HG03025 (cell line): ENCODE measurements around the gene ADM5.

Experiments
- ATAC-seq: cut with Tn5 transposase; IDR thresholded peaks from one replicate; pipeline ENCODE4 v1.9.1; 2021; ENCODE audit warnings: mild to moderate bottlenecking, moderate library complexity; ENCODE audit not compliant: unreplicated experiment, low FRiP score

ADM5 gene

DNA sequence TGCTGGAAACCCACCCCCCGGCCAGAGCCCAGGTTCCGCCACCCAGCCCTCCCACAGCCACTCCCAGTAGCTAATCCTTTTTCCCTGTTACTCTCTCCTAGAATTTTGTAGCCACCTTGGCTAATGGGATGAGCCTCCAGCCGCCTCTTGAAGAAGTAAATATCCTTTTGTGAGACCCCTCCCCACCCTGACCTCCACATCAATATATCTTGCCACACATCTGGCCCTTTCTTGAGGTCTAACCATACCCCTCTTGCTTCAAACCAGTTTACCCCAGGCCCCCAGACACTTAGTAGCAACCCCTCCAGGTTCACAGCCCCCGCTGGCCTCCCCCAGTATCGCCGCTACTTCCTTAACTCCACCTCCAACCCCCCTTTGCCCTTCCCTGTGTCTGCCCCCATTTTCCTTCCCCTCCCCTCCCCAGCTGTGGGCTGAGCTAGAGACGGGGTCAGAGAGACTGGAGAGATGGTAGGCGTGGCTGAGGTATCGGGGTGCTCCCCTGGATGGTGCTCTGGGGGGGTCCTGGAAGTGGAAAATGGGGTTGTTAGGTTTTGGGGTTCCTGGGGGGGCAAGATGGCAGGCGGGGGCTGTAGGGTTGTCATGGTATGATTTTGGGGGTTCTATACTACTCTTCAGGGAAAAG, 9.5 kb upstream of the ADM5 start:
- ATAC-seq: no peak

DNA sequence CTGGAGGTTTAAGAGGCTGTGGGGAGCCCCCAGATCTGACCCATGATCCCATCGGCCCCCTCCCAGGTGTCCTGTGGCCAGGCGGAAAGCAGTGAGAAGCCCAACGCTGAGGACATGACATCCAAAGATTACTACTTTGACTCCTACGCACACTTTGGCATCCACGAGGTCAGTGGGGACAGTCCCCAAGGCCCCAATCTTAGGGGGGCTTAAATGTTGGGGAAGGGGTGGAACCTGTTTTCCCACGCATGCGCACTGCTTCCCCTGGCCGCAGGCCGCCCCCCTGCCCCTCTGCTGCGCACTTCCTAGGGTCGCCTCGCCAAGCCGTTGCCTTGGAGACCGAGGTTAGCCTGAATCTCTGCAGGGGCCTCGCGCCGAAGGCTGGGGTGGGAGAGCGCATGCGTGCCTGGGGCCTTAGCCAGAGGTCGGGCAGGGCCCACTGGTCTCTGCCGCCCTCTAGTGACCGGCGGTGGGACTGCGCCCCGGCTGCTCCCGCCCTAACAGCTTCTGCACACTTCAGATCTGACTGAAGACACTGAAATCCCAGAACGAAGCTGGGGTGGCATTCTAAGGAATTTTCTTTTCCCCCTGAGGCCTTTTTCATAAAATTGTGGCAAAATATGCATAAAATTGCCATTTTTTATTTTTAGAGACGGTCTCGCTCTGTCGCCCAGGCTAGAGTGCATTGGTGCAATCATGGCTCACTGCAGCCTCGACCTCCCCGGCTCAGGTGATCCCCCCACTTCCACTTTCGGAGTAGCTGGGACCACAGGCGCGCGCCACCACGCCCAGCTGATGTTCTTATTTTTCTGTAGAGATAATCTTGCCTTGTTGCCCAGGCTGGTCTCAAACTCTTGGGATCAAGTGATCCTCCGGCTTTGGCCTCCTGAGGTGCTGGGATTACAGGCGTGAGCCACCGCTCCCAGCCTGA, 8.7 kb upstream of the ADM5 start:
- ATAC-seq: no peak

DNA sequence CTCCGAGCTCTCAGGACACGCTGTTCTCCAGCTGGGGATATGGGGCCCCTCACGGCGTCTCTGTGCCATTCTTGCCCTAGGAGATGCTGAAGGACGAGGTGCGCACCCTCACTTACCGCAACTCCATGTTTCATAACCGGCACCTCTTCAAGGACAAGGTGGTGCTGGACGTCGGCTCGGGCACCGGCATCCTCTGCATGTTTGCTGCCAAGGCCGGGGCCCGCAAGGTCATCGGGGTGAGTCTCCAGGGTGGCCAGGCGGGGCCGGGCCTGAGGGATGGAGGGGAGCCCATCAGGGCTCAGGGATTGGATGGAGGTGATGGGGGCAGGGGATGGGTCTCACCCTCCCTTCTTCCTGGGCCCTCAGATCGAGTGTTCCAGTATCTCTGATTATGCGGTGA, 7.6 kb upstream of the ADM5 start:
- no peak for ATAC-seq

DNA sequence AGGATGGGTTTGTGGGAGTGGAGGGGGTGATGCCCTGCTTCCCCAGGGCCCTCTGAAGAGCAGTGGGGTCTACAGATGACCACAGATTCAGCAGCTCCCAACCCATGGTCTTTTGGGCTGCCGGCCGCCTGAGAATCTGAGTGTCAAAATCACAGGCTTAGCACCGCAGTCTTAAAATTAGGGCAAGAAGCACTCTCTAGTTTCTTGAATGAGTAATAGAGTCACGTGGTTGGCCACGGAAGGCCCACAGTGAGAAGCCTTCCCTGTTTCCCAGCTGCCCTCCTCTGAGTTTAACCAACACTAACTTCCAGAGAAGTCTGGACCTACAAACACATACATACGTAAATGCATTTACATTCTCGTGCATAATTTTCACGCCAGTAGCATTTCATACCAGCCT, 7.1 kb upstream of the ADM5 start:
- no peak for ATAC-seq

DNA sequence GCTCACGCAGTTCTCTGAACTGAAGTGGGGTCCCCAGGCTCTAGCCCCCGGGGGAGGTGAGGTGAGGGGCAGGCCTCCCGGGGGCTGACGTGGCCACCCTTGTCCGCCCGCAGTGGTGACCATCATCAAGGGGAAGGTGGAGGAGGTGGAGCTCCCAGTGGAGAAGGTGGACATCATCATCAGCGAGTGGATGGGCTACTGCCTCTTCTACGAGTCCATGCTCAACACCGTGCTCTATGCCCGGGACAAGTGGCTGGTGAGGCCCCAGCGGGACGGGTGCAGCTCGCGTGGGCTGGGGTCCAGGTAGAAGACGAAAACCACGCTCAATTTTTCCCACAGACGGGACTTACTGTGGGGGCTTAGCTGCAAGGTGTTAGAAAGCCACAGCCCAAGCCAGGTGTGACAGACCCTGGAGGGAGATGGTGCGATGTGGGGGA, 5.6 kb upstream of the ADM5 start:
- no peak for ATAC-seq

DNA sequence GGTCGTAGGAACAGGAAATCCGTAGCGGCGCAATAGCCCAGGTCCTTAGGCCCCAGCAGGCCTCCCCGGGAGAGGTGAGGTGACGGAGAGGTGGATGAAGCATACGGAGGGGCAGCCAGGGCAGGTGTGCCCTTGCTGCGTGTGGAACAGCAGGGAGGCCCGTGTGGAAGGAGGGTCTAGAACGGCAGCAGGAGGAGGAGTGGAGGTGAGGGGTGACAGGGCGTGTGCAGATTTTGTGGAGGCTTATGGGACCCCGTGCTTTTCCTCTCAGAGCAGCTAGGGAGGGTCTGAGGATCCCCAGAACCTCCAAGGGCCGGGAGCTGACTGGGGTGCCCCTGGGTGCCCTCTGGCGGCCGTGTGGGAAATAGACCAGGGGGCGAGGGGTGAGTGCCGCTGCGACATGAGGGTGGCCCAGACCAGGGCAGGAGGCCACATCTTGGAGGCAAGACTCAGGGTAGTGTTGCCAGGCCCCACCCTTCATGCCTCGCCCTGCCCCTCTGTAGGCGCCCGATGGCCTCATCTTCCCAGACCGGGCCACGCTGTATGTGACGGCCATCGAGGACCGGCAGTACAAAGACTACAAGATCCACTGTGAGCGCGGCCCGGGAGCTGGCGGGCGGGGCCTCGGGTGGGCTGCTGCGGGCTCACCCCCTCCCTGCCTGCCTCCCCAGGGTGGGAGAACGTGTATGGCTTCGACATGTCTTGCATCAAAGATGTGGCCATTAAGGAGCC, 5.0 kb upstream of the ADM5 start:
- ATAC-seq: no peak

DNA sequence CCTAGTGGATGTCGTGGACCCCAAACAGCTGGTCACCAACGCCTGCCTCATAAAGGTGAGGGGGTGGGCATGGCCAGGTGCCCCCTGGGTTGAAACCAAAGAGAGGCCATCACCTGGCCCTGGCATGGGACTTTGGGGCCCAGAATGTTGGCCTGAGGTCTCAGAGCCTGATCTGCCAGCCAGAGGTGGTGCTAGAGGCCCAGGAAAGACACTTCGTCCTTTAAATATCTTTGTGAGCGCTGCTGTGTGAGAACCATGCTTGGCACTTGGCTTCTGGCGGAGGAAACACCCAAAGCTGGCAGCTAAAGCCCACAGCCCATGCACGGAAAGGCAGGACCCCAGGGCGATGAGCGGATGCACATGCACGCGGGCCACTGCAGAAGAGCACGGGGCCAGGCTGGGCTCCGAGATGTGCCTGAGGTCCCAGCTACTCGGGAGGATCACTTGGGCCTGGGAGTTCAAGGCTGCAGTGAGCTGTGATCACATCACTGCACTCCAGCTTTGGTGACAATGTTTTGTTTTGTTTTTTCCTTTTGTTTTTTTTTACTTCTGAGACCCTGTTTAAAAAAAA, 4.3 kb upstream of the ADM5 start:
- no peak for ATAC-seq

DNA sequence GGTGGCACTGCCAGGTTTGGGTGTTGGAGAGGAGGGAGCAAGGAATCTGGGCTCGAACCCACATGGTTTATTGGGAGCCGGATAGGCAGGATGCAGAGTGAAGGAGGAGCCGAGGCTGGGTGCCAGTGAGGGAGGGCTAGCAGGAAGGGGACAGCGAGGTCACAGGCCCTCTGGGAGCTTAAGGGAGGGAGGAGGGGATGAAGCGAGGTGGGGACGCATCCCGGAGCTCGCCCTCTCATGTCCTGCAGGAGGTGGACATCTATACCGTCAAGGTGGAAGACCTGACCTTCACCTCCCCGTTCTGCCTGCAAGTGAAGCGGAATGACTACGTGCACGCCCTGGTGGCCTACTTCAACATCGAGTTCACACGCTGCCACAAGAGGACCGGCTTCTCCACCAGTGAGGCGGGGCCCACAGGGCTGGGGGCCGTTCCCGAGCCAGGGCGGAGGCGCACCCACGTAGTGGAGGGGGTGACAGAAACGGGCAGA, 3.5 kb upstream of the ADM5 start:
- no peak for ATAC-seq

DNA sequence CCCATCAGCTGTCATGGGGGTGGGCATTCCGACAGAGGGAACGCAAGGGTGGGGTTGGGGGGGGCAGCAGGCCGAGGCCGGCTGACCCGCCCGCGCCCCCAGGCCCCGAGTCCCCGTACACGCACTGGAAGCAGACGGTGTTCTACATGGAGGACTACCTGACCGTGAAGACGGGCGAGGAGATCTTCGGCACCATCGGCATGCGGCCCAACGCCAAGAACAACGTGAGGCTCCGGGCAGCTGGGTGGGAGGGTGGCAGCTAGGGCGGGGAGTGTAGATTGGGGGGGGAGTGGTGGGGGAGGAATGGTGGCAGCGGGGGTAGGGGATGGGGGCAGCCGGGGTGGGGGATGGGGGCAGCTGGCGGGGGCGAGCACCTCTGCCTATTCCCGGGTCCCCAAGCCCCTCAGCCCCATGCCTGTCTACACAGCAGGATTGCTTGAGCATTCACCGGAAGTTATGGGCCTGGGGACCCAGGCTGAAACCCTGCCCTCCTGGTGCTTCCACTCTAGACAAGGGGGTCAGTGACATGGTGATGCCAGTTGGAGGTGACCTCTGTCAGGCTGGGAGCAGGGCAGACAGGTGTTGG, 2.8 kb upstream of the ADM5 start:
- no peak for ATAC-seq

DNA sequence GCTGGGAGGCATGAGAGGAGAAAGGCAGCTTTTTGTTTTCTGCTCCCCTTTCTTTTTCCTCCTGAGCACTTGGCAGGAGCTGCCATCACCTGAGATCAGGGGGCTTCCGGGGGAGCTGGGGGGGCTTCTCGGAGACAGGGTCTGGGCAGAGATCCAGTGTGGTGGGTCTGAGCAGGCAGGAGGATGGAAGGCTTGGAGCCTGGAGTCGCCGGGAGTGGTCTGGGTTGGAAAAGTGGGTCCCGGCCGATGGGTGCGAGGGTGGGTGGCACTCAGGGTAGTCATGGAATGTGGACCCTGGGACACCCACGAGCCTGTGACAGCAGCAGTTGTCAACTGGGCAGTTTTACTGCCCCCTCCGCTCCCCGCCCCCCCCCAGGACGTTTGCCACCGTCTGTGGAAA, 2.2 kb upstream of the ADM5 start:
- no peak for ATAC-seq

DNA sequence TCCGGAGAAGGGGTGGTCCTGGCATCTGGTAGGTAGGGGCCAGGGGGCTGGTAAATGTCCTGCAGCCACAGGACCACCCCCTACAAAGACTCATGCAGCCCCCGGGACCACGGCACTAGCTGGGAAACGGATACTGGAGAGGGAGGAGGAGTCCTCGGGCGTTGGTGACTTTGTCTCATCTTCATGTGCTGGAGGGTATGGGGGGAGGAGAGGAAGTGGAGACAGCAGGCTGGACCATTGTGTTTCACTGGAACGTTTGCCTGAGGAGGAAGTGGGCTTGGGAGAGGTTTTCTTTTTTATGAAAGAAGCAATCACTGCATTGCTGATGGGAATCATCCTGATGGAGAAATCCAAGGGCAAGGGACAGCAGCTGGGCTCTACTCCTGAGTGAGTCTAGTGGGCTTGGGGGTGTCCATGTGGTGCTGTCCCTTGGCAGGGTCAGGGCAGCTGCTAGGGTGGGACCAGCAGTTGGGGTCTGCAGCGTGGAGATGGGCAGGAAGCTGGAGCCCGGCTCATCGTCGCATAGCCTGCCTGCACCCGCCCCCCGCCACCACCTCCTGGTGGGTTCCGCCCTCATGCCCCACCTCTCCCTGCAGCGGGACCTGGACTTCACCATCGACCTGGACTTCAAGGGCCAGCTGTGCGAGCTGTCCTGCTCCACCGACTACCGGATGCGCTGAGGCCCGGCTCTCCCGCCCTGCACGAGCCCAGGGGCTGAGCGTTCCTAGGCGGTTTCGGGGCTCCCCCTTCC, 1.7 kb upstream of the ADM5 start:
- no peak for ATAC-seq

DNA sequence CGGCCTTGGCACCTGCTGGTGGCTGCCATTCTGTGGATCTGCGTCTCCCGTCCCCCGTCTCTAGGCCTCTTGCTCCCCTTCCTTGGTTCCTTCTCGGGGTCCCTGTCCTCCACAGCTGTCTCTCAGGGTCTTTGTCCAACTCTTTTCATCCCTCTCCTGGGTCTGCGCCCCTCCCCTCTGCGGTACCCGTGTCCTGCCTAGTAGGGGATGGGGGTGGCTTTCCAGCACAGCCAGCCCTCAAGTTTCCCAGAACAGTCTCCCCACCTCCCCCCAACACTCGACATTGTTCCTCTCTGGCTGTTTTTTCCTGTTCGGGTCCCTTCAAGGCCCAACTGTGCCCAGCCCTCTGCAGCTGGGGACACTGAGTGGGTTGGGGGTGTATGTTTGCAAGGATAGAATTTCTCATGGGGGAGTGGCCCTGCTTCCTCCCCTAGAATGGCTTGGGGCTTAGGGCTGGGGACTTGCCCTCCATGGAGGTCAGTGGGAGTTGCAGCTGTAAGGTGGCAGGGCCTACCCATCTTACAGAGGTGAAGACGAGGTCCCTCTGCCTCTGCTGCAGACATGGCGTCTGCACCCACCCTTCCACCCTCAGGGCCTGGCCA, 762 bp upstream of the ADM5 start:
- no peak for ATAC-seq

DNA sequence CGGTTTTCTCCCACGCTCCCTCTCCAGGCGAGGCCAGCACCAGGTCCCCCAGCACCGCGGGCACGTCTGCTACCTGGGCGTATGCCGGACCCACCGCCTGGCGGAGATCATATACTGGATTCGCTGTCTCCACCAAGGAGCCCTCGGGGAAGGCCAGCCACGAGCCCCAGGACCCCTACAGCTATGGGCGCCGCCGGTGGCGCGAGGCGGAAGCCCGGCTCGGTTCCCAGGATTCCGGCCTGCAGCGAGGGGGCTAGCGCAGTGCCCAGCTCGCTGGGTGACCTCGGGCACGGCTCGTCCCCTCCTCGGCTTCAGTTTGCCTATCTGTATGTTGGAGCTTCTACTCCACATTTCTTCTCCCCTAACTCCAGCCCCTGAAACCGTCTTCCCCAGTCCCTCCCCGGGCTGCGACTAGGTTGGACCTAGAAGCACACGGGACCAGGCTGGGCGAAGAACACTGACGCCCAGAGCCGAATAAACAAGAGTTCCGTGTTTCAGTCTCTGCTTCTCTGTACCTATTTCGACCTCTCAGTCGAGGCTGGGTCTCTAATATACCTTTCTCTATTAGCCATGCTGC, 773 bp downstream of the ADM5 start:
- no peak for ATAC-seq

DNA sequence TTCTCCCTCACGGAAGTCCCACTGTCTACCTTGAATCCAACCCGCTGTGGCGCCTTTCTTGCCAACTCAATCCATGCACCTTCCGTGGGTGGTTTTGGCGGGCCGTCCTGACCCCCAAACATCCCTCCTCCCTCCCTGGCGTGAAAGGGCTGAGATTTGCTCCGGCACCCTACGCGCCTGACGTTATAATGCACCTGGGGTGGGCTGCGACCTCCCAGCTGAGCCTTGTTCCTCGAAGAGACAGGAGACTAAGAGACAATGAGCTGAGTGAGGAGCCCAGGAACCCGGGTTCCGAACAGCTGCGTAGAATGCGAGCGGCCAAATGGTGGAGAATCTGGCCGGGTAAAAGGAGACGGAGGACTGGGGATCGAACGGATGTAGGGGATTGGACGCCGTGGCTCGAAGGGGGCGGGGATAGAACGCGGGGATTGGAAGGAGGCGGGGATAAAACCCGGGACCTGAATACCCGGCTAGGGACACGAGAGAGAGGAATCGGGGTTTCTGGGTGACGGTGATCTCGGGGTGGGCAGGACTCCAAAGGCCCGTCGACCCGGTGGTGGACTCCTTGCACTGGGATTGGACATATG, 1.4 kb downstream of the ADM5 start, which contains the start of gene CPT1C:
CPT1C (plus strand) TSS at position 461 of the 587 bp plus-strand sequence. CDS start 1,137 bp downstream, outside the sequence.
- ATAC-seq: no peak

DNA sequence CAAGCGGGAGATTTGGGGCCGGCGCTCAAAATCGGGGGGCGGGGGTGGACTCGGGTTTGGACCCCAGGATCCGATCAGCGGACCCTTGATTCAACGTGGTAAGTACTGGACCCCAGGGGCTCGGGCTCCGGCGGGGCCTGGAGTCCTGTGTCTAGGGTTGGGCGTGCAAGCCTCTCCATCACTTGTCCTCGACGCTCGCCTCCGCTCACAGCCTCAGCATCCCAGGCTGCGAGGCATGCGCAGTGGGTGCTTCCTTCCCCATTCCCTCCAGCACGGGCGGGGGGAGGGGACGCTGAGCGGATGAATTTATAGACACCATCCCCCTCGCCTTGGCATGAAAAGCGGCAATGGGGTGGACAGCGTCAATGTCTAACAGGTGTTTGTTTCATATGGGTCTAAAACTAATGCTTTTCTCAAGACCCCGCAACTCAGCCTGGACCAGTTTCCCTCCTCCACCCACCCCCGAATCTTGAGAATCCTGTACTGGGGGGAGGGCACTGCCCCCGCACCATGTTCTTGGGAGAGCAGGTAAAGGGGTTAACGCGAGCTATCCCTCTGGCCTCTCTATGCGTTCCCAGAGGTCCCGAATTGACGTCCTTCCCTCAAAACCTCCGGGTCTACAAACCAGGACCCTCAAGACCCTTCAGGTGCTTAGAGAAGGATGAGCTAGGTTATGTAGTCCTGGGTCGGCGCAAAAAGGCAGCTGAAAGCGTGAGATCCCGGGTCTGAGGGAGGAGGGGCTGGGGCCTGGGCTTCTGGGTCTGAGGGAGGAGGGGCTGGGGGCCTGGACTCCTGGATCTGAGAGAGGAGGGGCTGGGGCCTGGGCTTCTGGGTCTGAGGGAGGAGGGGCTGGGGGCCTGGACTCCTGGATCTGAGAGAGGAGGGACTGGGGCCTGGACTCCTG, 2.1 kb downstream of the ADM5 start:
- ATAC-seq: no peak

DNA sequence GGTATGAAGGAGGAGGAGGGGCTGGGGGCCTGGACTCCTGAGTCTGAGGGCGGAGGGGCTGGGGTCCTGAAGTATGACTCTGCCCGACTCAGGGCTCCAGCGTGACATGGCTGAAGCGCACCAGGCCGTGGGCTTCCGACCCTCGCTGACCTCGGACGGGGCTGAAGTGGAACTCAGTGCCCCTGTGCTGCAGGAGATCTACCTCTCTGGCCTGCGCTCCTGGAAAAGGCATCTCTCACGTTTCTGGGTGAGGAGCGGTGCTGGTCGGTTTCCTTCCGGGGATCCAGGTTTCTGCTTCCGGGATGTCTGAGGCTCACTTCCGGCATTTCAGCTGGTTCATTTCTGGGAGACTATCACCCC, 2.7 kb downstream of the ADM5 start:
- no peak for ATAC-seq

DNA sequence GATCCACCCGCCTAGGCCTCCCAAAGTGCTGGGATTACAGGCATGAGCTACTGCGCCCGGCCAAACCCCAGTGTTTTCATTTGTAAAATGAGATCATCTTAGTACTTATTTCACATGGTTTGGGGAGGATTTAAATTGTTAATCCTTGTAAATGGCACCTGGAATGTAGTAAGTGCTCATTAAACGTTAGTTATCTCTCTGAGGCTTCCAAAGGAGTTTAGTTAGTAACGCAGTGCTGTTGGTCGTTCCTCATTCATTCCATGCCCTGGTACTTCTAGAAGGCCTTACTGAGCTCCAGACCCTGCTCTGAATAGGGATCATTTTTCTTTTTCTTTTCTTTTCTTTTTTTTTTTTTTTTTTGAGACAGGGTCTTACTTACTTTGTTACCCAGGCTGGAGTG, 6.7 kb downstream of the ADM5 start:
- ATAC-seq: no peak

DNA sequence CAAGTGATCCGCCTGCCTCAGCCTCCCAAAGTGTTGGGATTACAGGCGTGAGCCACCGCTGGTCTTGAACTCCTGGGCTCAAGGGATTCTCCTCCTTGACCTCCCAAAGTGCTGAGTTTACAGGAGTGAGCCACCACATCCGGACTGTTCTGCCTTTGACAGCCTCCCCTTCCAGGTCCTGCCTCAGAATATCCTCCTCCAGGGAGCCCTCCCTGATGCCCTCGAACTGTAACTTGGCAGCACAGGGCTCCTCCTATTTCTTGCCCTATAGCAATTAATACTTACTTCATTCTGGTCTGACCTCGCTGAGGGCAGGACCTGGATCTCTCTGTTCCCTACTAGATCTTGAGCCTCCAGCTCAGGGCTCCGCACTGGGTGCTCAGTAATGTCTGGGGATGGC, 7.5 kb downstream of the ADM5 start:
- no peak for ATAC-seq
